Endodermal cell (in vitro differentiated cells): Measurements from ENCODE around the gene NCKAP5. TPM values are rescaled to one million over a fixed set of nuclear protein-coding genes. Genes with fewer than 3 reads are reported as not detected.

ENCODE experiments used
- DNase-seq: peaks from one replicate; pipeline ENCODE4 v3.0.0-alpha.2; 2017
- H3K27ac ChIP-seq: 2 replicates; pipeline ENCODE4 v1.5.1; 2013; ENCODE audit warnings: mild to moderate bottlenecking, low read depth, low read length, moderate library complexity
- H3K27me3 ChIP-seq: 2 replicates; pipeline ENCODE4 v1.6.1; 2013; ENCODE audit warnings: mild to moderate bottlenecking, low read length, moderate library complexity; ENCODE audit not compliant: insufficient read depth, control insufficient read depth, poor library complexity, severe bottlenecking
- H3K36me3 ChIP-seq: 2 replicates; pipeline ENCODE4 v1.7.0; 2013; ENCODE audit warnings: mild to moderate bottlenecking, low read length, moderate library complexity; ENCODE audit not compliant: control insufficient read depth, insufficient read depth
- H3K4me1 ChIP-seq: one replicate; pipeline ENCODE4 v1.7.0; 2013; ENCODE audit warnings: low read length; ENCODE audit not compliant: control insufficient read depth, insufficient read depth
- H3K4me3 ChIP-seq: 2 replicates; pipeline ENCODE4 v1.5.1; 2013; ENCODE audit warnings: mild to moderate bottlenecking, low read length, moderate library complexity
- H3K9ac ChIP-seq: 2 replicates; pipeline ENCODE4 v1.6.1; 2013; ENCODE audit warnings: mild to moderate bottlenecking, low read length, moderate library complexity; ENCODE audit not compliant: poor library complexity, severe bottlenecking; ENCODE audit errors: extremely low read depth
- H3K9me3 ChIP-seq: 2 replicates; pipeline ENCODE4 v1.6.1; 2013; ENCODE audit warnings: mild to moderate bottlenecking, low read length, moderate library complexity; ENCODE audit not compliant: control insufficient read depth
- H3K27ac Mint-ChIP-seq: 2 replicates; pipeline ENCODE4 v1.8.0; 2020; ENCODE audit warnings: mixed read lengths
- H3K27me3 Mint-ChIP-seq: 2 replicates; pipeline ENCODE4 v1.8.0; 2021; ENCODE audit warnings: mild to moderate bottlenecking, mixed read lengths; ENCODE audit not compliant: insufficient read depth
- H3K36me3 Mint-ChIP-seq: 2 replicates; pipeline ENCODE4 v1.8.0; 2020; ENCODE audit warnings: low read depth, mixed read lengths
- H3K4me1 Mint-ChIP-seq: 2 replicates; pipeline ENCODE4 v1.8.0; 2020; ENCODE audit warnings: mixed read lengths
- H3K4me3 Mint-ChIP-seq: 2 replicates; pipeline ENCODE4 v1.8.0; 2020; ENCODE audit warnings: mild to moderate bottlenecking, moderate library complexity, mixed read lengths
- H3K9me3 Mint-ChIP-seq: 2 replicates; pipeline ENCODE4 v1.8.0; 2020; ENCODE audit warnings: mild to moderate bottlenecking, mixed read lengths
- CTCF ChIP-seq: fragments of 200-600 bp; sonication (generic); conservative IDR thresholded peaks from 2 replicates; pipeline ENCODE4 v1.5.0; 2021; ENCODE audit warnings: antibody characterized with exemption, mild to moderate bottlenecking
- WGBS, 2 experiments: methylation state at CpG; one replicate each; pipeline versions ENCODE4 v1.1.5 to v1.1.7; 2013; ENCODE audit warnings: missing lambda C conversion rate in 2 of 2, mixed read lengths in 1 of 2; ENCODE audit not compliant: insufficient coverage in 1 of 2, insufficient read length in 1 of 2; 5-methylcytosine and 5-hydroxymethylcytosine counted together
- total RNA-seq, 2 donors: library from RNA; stranded (reverse); fragmentation: NEBNext Ultra II Directional in 1 of 2; extraction: Animal tissue kit (Norgen Biotek cat#: 25700) in 1 of 2; gene quantifications; 2 replicates in 1 of 2; 3 replicates in 1 of 2; pipeline ENCODE4 v1.2.1, GENCODE V29; 2021

NCKAP5 gene
- total RNA-seq, 2 donors from 2014 or later: 0.58 to 0.92 TPM

GRCh38 chr2:133607679-133608078 lies 39.4 kb upstream of the NCKAP5 start:
- no peak overlapping the region for H3K4me3 Mint-ChIP-seq
- TF ChIP-seq CTCF: no peak
- peaks cover 99% of the 10 kb centered on the region for H3K27me3 Mint-ChIP-seq
- H3K4me3 ChIP-seq: no peak overlapping the region
- no peaks in the 10 kb centered on the region for H3K9me3 Mint-ChIP-seq
- H3K27me3 ChIP-seq: peaks cover 94% of the 10 kb centered on the region
- H3K9ac ChIP-seq: no peak overlapping the region
- WGBS, 2 experiments: 86 to 100% methylated on average over 1 of the region's 1 CpG
- peaks cover 16% of the 10 kb centered on the region for H3K4me1 Mint-ChIP-seq
- H3K27ac ChIP-seq: no peak overlapping the region
- H3K9me3 ChIP-seq: no peaks in the 10 kb centered on the region
- no peak overlapping the region for H3K27ac Mint-ChIP-seq
- DNase-seq: no peak
- no peaks in the 10 kb centered on the region for H3K36me3 Mint-ChIP-seq
- H3K36me3 ChIP-seq: no peaks in the 10 kb centered on the region
- peaks cover 4% of the 10 kb centered on the region for H3K4me1 ChIP-seq

DNA sequence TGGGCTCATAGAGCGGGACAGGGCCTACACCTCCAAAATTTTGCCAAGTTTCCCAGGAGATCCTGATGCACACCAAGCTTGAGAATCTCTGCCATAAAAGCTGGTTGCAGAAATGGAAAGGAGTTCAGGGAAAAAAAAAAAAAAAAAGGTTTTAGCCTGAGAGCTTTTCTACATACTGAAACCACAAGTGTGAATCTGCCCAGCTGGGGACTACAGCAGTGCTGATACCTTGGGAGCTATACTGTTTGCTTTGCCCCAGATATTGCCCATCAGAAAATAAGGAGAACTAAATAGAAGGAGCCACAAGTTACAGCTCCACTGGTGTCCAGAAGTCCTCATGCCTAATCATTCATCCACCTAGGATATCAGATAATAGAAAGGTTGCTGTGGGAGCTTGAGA lies 38.4 kb upstream of the NCKAP5 start:
- no peak overlapping the region for H3K27ac ChIP-seq
- Mint-ChIP-seq H3K27me3 (peaks cover 99% of the 10 kb centered on the region), H3K36me3 (no peaks in the 10 kb centered on the region), H3K4me3 (no peak overlapping the region), H3K4me1 (peaks cover 16% of the 10 kb centered on the region), H3K27ac (no peak overlapping the region), H3K9me3 (no peaks in the 10 kb centered on the region)
- no peaks in the 10 kb centered on the region for H3K36me3 ChIP-seq
- H3K27me3 ChIP-seq: peaks cover 94% of the 10 kb centered on the region
- H3K9me3 ChIP-seq: no peaks in the 10 kb centered on the region
- DNase-seq: peak; percentile 77
- WGBS, 2 experiments: 83 to 89% methylated on average over 1 of the region's 1 CpG
- TF ChIP-seq CTCF: no peak
- no peak overlapping the region for H3K9ac ChIP-seq
- peaks cover 4% of the 10 kb centered on the region for H3K4me1 ChIP-seq
- H3K4me3 ChIP-seq: no peak overlapping the region

DNA sequence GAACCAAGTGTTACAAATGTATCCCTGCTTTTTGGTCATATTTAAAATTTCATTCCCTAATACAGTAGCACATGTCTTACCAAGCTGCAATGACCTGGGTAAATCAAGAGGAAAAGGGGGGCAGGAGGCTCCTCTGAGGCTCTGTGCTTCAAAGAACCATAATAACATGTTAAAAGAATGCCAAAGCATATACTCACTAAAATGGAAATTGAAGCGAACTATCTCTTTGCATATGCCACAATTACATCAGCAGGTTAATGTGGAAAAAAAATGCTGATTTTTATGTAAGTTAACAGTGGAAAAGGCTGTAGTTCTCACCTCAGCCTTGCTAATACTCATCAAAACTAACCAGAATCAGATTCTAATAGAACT lies 37.5 kb upstream of the NCKAP5 start:
- H3K27ac Mint-ChIP-seq: no peak overlapping the region
- H3K9me3 Mint-ChIP-seq: no peaks in the 10 kb centered on the region
- Histone ChIP-seq H3K4me1 (peaks cover 4% of the 10 kb centered on the region), H3K9me3 (no peaks in the 10 kb centered on the region), H3K27ac (no peak overlapping the region), H3K36me3 (no peaks in the 10 kb centered on the region), H3K4me3 (no peak overlapping the region), H3K27me3 (peaks cover 94% of the 10 kb centered on the region), H3K9ac (no peak overlapping the region)
- no peak overlapping the region for H3K4me3 Mint-ChIP-seq
- peaks cover 99% of the 10 kb centered on the region for H3K27me3 Mint-ChIP-seq
- peaks cover 16% of the 10 kb centered on the region for H3K4me1 Mint-ChIP-seq
- H3K36me3 Mint-ChIP-seq: no peaks in the 10 kb centered on the region
- no CpG with 5 or more reads among the region's 1 CpG for WGBS, 2 experiments
- TF ChIP-seq CTCF: no peak
- no peak for DNase-seq
